HG02623 (cell line): ENCODE results near the gene CD40.
A peak's percentile ranks its signal among the peaks of the same experiment; 100 is the strongest.
"Not testable (repeated sequence)": the region's sequence is repeated elsewhere in the genome, so short reads cannot be mapped to it uniquely, and the experiment has no call there.

Experiments
- ATAC-seq: cut with Tn5 transposase; IDR thresholded peaks from one replicate; pipeline ENCODE4 v1.9.1; 2021; ENCODE audit warnings: moderate library complexity; ENCODE audit not compliant: unreplicated experiment

CD40 gene

GRCh38 chr20:46091622-46092535, 26.2 kb upstream of the CD40 start:
- not testable (repeated sequence) for ATAC-seq

GRCh38 chr20:46093531-46093930, 24.6 kb upstream of the CD40 start:
- ATAC-seq = no peak

- ATAC-seq = no peak
These were observed 18.4 kb upstream of the CD40 start for GRCh38 chr20:46099491-46100287.

GRCh38 chr20:46100444-46100843, 17.7 kb upstream of the CD40 start:
- ATAC-seq = not testable (repeated sequence)

- no peak for ATAC-seq
These were observed 17.1 kb upstream of the CD40 start for GRCh38 chr20:46100988-46101387.

- ATAC-seq = no peak
These were observed 16.2 kb upstream of the CD40 start for GRCh38 chr20:46101957-46102356.

GRCh38 chr20:46102940-46103339, 15.2 kb upstream of the CD40 start:
- ATAC-seq = no peak

GRCh38 chr20:46104262-46104661, 13.9 kb upstream of the CD40 start:
- no peak for ATAC-seq

GRCh38 chr20:46107061-46107460, 11.1 kb upstream of the CD40 start:
- ATAC-seq = no peak

GRCh38 chr20:46108435-46108841, 9.7 kb upstream of the CD40 start:
- ATAC-seq = peak; percentile 82

GRCh38 chr20:46108976-46109375, 9.1 kb upstream of the CD40 start:
- no peak for ATAC-seq

GRCh38 chr20:46111028-46111835, 6.9 kb upstream of the CD40 start:
- ATAC-seq = no peak

GRCh38 chr20:46111836-46112212, 6.3 kb upstream of the CD40 start:
- no peak for ATAC-seq

- no peak for ATAC-seq
These were observed 5.5 kb upstream of the CD40 start for GRCh38 chr20:46112430-46113112.

GRCh38 chr20:46113113-46113470, 5.0 kb upstream of the CD40 start:
- no peak for ATAC-seq

- no peak for ATAC-seq
These were observed 3.7 kb upstream of the CD40 start for GRCh38 chr20:46114449-46114848.

- peak; percentile 30 for ATAC-seq
These were observed 437 bp downstream of the CD40 start for GRCh38 chr20:46118481-46119020.

- ATAC-seq = peak; percentile 27
These were observed 973 bp downstream of the CD40 start for GRCh38 chr20:46119028-46119546.

GRCh38 chr20:46119547-46119946, 1.4 kb downstream of the CD40 start:
- ATAC-seq = no peak

GRCh38 chr20:46120136-46120535, 2.0 kb downstream of the CD40 start:
- ATAC-seq = no peak
